HUDEP-2 (cell line): ENCODE measurements around the gene TRIM54.
A peak's percentile ranks its signal among the peaks of the same experiment; 100 is the strongest.
"Not testable (repeated sequence)": the region's sequence is repeated elsewhere in the genome, so short reads cannot be mapped to it uniquely, and the experiment has no call there.

Source experiments
- DNase-seq, 76 experiments: peaks; one replicate each; lab custom pipeline; 2025; ENCODE audit not compliant: unreplicated experiment in 76 of 76; lab: John Stamatoyannopoulos, UW

The TRIM54 gene

GRCh38 chr2:27308359-27308881, 26.2 kb downstream of the TRIM54 start, which contains the start of gene UCN:
Gene UCN (minus strand): TSS chr2:27308445. CDS start chr2:27307895, 550 bp downstream.
- no peak for DNase-seq

GRCh38 chr2:27309651-27310050, 27.4 kb downstream of the TRIM54 start:
- DNase-seq = no peak

- no peak for DNase-seq
These were observed 29.9 kb downstream of the TRIM54 start for GRCh38 chr2:27312152-27312551.

GRCh38 chr2:27313882-27314645, 31.8 kb downstream of the TRIM54 start:
- DNase-seq = no peak

GRCh38 chr2:27314709-27315108, 32.5 kb downstream of the TRIM54 start:
- no peak for DNase-seq

- no peak for DNase-seq
These were observed 32.9 kb downstream of the TRIM54 start for GRCh38 chr2:27315122-27315521.

- DNase-seq = no peak
These were observed 34.6 kb downstream of the TRIM54 start for GRCh38 chr2:27316655-27317412.

GRCh38 chr2:27319839-27320238, 37.6 kb downstream of the TRIM54 start:
- not testable (repeated sequence) for DNase-seq

- peak in 54 of 76 experiments; percentile 5 to 77 (median 36) for DNase-seq
These were observed 38.8 kb downstream of the TRIM54 start for GRCh38 chr2:27320958-27321543.

- peak in 1 of 76 experiments; percentile 12 for DNase-seq
These were observed 40.1 kb downstream of the TRIM54 start for GRCh38 chr2:27322301-27322765.

- DNase-seq = peak in 74 of 76 experiments; percentile 26 to 93 (median 79)
These were observed 40.8 kb downstream of the TRIM54 start, which contains the start of gene MPV17 for GRCh38 chr2:27322766-27323595. Gene MPV17 (minus strand): TSS chr2:27323097. CDS start chr2:27322517, 580 bp downstream.

GRCh38 chr2:27323596-27324285, 41.5 kb downstream of the TRIM54 start:
- DNase-seq = peak in 2 of 76 experiments; percentile 11 to 21

GRCh38 chr2:27324720-27325119, 42.5 kb downstream of the TRIM54 start:
- DNase-seq = no peak

GRCh38 chr2:27335311-27335710, 53.1 kb downstream of the TRIM54 start:
- no peak for DNase-seq

- no peak for DNase-seq
These were observed 53.9 kb downstream of the TRIM54 start for GRCh38 chr2:27336173-27336572.

- no peak for DNase-seq
These were observed 65.4 kb downstream of the TRIM54 start for GRCh38 chr2:27347641-27348040.

- DNase-seq = peak in 2 of 76 experiments; percentile 7 to 9
These were observed 68.0 kb downstream of the TRIM54 start for GRCh38 chr2:27350106-27350693.

GRCh38 chr2:27351802-27352598, 69.8 kb downstream of the TRIM54 start:
- no peak for DNase-seq
